ENCODE measurements around the gene LAMC3. TPM values are rescaled to one million over a fixed set of nuclear protein-coding genes. Genes with fewer than 3 reads are reported as not detected.

The LAMC3 gene
- total RNA-seq, 1 experiment from 2014 or later, result not detected

DNA sequence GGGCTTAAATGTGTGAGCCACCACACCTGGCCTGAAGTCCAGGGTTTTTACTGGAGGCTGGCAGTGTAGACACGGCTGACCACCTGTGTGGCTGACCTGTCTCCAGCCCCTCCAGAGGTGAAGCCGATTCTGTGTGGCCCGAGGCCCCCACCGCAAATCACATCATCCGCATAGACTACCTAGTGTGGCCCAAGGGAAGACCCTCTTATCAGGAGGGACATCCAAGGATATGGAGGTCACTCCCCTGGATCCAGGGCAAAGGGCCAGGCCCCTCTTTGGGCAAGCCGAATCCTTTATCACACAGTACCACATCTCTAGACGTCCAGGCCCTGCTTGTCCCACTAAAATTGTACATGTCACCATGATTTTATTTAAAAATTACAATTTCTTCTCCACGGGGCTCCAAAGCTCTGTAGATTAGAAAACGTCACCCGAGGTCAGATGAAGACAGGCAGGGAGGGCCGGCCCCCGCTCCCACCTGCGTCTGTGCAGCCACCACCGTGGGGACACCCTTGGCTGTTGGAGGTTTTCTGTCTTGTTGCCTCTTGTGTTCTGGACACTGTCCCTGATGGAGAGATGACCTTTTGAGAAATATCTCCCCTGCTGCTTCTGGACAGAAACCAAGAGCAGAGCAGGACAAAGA lies 20.1 kb downstream of the LAMC3 start:
- H3K27ac Mint-ChIP-seq (ENCODE audit: low read depth, unreplicated experiment), result no peak overlapping the region
- H3K9me3 Mint-ChIP-seq (ENCODE audit: unreplicated experiment), result no peaks in the 10 kb centered on the region
- no peak overlapping the region for H3K4me3 Mint-ChIP-seq (ENCODE audit: unreplicated experiment)
- H3K36me3 Mint-ChIP-seq (ENCODE audit: insufficient read depth, unreplicated experiment), result no peaks in the 10 kb centered on the region
- CTCF ChIA-PET, result interaction anchor here (0.5 to 1.6 kb wide), 4 partner anchors 17 to 321 kb away, joined by 3 to 4 read pairs (median 3); no protein-coding TSS in a partner anchor
- no peak for DNase-seq (ENCODE audit: unreplicated experiment)
- intact Hi-C loops (cut with micrococcal nuclease), result no loop called here
- H3K27me3 Mint-ChIP-seq (ENCODE audit: insufficient read depth, unreplicated experiment), result peaks cover 43% of the 10 kb centered on the region
- no TSS peak for BruUV-seq (replicated peaks)
- POLR2A ChIA-PET, result no interaction called here
- no peaks in the 10 kb centered on the region for H3K4me1 Mint-ChIP-seq (ENCODE audit: insufficient read depth, unreplicated experiment)
- TF ChIP-seq, protein P1, sequence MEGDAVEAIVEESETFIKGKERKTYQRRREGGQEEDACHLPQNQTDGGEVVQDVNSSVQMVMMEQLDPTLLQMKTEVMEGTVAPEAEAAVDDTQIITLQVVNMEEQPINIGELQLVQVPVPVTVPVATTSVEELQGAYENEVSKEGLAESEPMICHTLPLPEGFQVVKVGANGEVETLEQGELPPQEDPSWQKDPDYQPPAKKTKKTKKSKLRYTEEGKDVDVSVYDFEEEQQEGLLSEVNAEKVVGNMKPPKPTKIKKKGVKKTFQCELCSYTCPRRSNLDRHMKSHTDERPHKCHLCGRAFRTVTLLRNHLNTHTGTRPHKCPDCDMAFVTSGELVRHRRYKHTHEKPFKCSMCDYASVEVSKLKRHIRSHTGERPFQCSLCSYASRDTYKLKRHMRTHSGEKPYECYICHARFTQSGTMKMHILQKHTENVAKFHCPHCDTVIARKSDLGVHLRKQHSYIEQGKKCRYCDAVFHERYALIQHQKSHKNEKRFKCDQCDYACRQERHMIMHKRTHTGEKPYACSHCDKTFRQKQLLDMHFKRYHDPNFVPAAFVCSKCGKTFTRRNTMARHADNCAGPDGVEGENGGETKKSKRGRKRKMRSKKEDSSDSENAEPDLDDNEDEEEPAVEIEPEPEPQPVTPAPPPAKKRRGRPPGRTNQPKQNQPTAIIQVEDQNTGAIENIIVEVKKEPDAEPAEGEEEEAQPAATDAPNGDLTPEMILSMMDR (IDR thresholded peaks at IDR 0.05; ENCODE audit: unreplicated experiment), result no peak

DNA sequence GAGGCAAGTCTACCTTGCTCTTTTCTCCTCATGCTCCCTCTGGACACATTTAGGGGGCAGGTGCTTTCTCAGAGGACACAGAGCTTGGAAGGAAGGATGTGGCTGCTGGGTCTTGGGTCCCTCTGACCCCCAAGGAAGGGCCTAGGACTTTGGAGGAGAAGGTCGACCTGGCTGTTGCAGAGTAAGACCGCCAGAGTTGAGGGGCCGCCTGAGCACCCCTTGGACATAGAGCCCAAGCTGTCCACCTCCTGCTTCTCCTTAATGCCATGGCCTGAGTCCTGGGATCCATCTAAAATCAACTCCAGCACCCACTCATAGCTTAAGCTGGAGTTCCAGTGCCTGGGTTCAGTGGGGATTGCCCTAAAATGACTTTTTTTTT lies 20.6 kb downstream of the LAMC3 start:
- no TSS peak for BruUV-seq (replicated peaks)
- DNase-seq (ENCODE audit: unreplicated experiment), result no peak

DNA sequence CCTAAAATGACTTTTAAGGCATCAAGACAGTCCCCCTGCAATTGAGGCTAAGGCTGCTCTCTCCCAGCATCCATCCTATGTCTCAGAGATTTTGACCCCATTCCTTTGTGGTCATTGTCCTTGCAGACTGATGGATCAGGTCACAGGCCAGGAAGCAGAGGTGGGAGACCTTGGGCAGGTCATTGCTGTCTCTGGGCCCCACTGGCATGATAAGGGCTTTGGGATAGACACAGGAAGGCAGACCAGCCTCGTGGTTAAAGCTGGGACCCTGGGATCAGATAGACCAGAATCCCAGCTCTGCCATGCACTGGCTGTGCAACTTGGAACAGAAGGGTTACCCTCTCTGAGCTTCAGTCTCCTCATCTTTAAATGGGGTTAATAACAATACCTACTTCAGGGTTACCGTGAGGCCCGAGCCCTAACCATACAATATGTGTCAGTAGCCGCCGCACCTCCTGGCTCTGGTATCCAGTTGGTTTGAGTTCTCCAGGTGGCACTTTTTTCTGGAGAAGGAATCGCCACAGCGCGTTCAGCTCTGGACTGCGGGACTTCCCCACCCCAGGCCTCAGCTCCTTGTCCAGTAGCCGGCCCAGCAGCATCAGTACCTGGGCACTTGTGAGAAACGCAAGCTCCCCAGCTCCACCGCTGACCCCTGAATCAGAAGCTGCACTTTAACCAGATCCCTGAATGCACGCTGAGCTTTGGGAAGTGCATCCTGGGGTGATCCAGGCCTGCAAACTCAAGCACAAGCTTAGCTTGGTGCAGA lies 21.4 kb downstream of the LAMC3 start:
- intact Hi-C loops (cut with micrococcal nuclease), result no loop called here
- Mint-ChIP-seq H3K27me3 (ENCODE audit: insufficient read depth, unreplicated experiment) (peaks cover 30% of the 10 kb centered on the region), H3K4me3 (ENCODE audit: unreplicated experiment) (no peak overlapping the region), H3K4me1 (ENCODE audit: insufficient read depth, unreplicated experiment) (no peaks in the 10 kb centered on the region), H3K36me3 (ENCODE audit: insufficient read depth, unreplicated experiment) (no peaks in the 10 kb centered on the region), H3K27ac (ENCODE audit: low read depth, unreplicated experiment) (no peak overlapping the region), H3K9me3 (ENCODE audit: unreplicated experiment) (no peaks in the 10 kb centered on the region)
- ChIA-PET POLR2A (no interaction called here), CTCF (interaction anchor here (0.5 to 1.4 kb wide), 4 partner anchors 16 to 132 kb away, joined by 3 to 11 read pairs (median 4); no protein-coding TSS in a partner anchor)
- BruUV-seq (replicated peaks), result no TSS peak
- TF ChIP-seq, protein P1 (IDR thresholded peaks at IDR 0.05; ENCODE audit: unreplicated experiment), result no peak
- DNase-seq (ENCODE audit: unreplicated experiment), result no peak

More for the DNA sequence above, 20.6 kb downstream of the LAMC3 start:
- Mint-ChIP-seq H3K27ac (ENCODE audit: low read depth, unreplicated experiment) (no peak overlapping the region), H3K9me3 (ENCODE audit: unreplicated experiment) (no peaks in the 10 kb centered on the region), H3K27me3 (ENCODE audit: insufficient read depth, unreplicated experiment) (peaks cover 38% of the 10 kb centered on the region), H3K4me3 (ENCODE audit: unreplicated experiment) (no peak overlapping the region), H3K4me1 (ENCODE audit: insufficient read depth, unreplicated experiment) (no peaks in the 10 kb centered on the region), H3K36me3 (ENCODE audit: insufficient read depth, unreplicated experiment) (no peaks in the 10 kb centered on the region)
- ChIA-PET CTCF (interaction anchor here (0.5 kb wide), 1 partner anchor 21 kb away, joined by 3 read pairs; no protein-coding TSS in a partner anchor), POLR2A (no interaction called here)
- intact Hi-C loops (cut with micrococcal nuclease), result no loop called here
- TF ChIP-seq, protein P1 (IDR thresholded peaks at IDR 0.05; ENCODE audit: unreplicated experiment), result no peak

DNA sequence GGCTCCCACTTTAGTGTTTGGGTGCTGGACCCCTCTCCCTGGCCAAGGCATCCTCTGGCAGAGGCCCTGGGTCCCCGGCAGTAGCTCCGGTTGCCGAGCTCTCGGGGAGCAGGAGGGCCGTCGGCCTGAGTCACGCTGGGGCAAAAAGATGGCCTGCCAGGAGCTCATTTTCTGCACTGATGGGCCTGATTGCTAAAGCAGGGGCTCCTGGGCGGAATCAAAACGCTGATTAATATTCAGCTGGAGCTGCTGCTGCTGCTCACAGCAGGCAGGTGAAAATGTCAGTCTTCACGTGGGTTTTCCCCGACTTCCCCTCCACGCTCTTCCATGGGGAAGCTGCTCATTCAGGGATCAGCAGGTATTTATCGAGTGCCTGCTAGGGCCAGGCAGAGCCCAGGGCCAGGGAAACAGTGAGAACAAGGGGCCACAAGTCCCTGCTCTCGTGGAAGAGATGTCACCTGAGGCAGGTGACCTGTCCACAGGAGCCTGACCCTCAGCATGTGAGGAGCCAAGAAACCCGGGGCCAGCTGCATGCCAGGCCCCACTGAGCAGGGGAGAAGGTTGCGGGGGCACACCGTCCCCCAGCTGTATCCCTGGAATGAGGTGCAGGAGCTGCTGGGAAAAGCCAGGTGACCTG lies 22.1 kb downstream of the LAMC3 start:
- Mint-ChIP-seq H3K27ac (ENCODE audit: low read depth, unreplicated experiment) (no peak overlapping the region), H3K4me1 (ENCODE audit: insufficient read depth, unreplicated experiment) (no peaks in the 10 kb centered on the region), H3K4me3 (ENCODE audit: unreplicated experiment) (no peak overlapping the region), H3K36me3 (ENCODE audit: insufficient read depth, unreplicated experiment) (no peaks in the 10 kb centered on the region), H3K9me3 (ENCODE audit: unreplicated experiment) (no peaks in the 10 kb centered on the region), H3K27me3 (ENCODE audit: insufficient read depth, unreplicated experiment) (peaks cover 23% of the 10 kb centered on the region)
- ChIA-PET POLR2A (no interaction called here), CTCF (interaction anchor here (0.7 to 1.4 kb wide), 3 partner anchors 15 to 133 kb away, joined by 3 to 11 read pairs (median 6); no protein-coding TSS in a partner anchor)
- BruUV-seq (replicated peaks), result no TSS peak
- TF ChIP-seq, protein P1 (IDR thresholded peaks at IDR 0.05; ENCODE audit: unreplicated experiment), result no peak
- intact Hi-C loops (cut with micrococcal nuclease), result no loop called here
- no peak for DNase-seq (ENCODE audit: unreplicated experiment)

Measured in MCF 10A (cell line).